Measurements from ENCODE around the gene MDM1. TPM values are rescaled to one million over a fixed set of nuclear protein-coding genes. Genes with fewer than 3 reads are reported as not detected.

The MDM1 gene
- total and polyA plus RNA-seq, 2 of the 13 experiments (the other 11 are each of a cell fraction or from before 2014, with no cell fraction given), result 4.6 to 15.2 TPM

GRCh38 chr12:68364893-68365725 lies 32.9 kb upstream of the MDM1 start (continued):
- peak; percentile 77 for TF ChIP-seq ZNF121 (CRISPR knock-in tag; IDR thresholded peaks at IDR 0.05)
- TF ChIP-seq ARNT2 (CRISPR knock-in tag; IDR thresholded peaks at IDR 0.05; ENCODE audit: low read depth), result no peak
- peak; percentile 54; the same call in 1 of the 2 replicates for TF ChIP-seq ZMYM2 (CRISPR knock-in tag; IDR thresholded peaks at IDR 0.05)
- no peak for TF ChIP-seq STAT5B (CRISPR knock-in tag; IDR thresholded peaks at IDR 0.05)
- TF ChIP-seq TCF12 (IDR thresholded peaks at IDR 0.05), result no peak
- no peak for TF ChIP-seq TCF12 (CRISPR knock-in tag; IDR thresholded peaks at IDR 0.05)
- TF ChIP-seq FOXJ3 (CRISPR knock-in tag; IDR thresholded peaks at IDR 0.05; ENCODE audit: borderline replicate concordance), result no peak
- peak; percentile 48 for TF ChIP-seq THAP11 (CRISPR knock-in tag; IDR thresholded peaks at IDR 0.05)
- TF ChIP-seq ZHX2 (IDR thresholded peaks at IDR 0.05; ENCODE audit: low read depth), result no peak
- TF ChIP-seq ZHX2 (CRISPR knock-in tag; IDR thresholded peaks at IDR 0.05; ENCODE audit: borderline replicate concordance), result no peak
- TF ChIP-seq ETV6 (CRISPR knock-in tag; conservative IDR thresholded peaks at IDR 0.05), result no peak
- TF ChIP-seq POGK (CRISPR knock-in tag; conservative IDR thresholded peaks at IDR 0.05), result 0 out of 2 replicates have a peak, but pooled peaks have one; percentile 58
- TF ChIP-seq ZKSCAN8 (CRISPR knock-in tag; IDR thresholded peaks at IDR 0.05; ENCODE audit: borderline replicate concordance), result no peak
- TF ChIP-seq ZBTB37 (CRISPR knock-in tag; IDR thresholded peaks at IDR 0.05), result no peak
- no peak for TF ChIP-seq ZNF124 (CRISPR knock-in tag; IDR thresholded peaks at IDR 0.05)
- TF ChIP-seq SKIL (CRISPR knock-in tag; IDR thresholded peaks at IDR 0.05; ENCODE audit: borderline replicate concordance), result no peak
- TF ChIP-seq EHMT2 (IDR thresholded peaks at IDR 0.05; ENCODE audit: borderline replicate concordance, low read depth, low read length), result no peak
- TF ChIP-seq ZNF891 (CRISPR knock-in tag; IDR thresholded peaks at IDR 0.05), result peak; percentile 57; the same call in 1 of the 2 replicates
